Hepatocyte (in vitro differentiated cells): Measurements from ENCODE around the gene KIF6.

Source experiments
- CTCF ChIP-seq: fragments of 200-600 bp; sonication (generic); IDR thresholded peaks from 2 replicates; pipeline ENCODE4 v1.5.1; 2016; ENCODE audit warnings: antibody characterized with exemption, mild to moderate bottlenecking; ENCODE audit not compliant: poor library complexity
- EZH2 ChIP-seq: fragments of 200-600 bp; sonication (generic); IDR thresholded peaks from 2 replicates; pipeline ENCODE4 v1.6.1; 2016; ENCODE audit warnings: antibody characterized with exemption, mild to moderate bottlenecking, borderline replicate concordance

- TF ChIP-seq CTCF (no peak), EZH2 (no peak)
Observed at GRCh38 chr6:39307462-39307861, 417.7 kb downstream of the KIF6 start.
